ENCODE data around the gene LHFPL6. TPM values are rescaled to one million over a fixed set of nuclear protein-coding genes. Genes with fewer than 3 reads are reported as not detected.

The LHFPL6 gene
- total RNA-seq, 1 donor from 2014 or later, result 31.7 TPM

GRCh38 chr13:39317291-39317690 is 285.7 kb downstream of the LHFPL6 start:
- no peak overlapping the region for H3K4me3 Mint-ChIP-seq
- H3K27me3 Mint-ChIP-seq, result no peaks in the 10 kb centered on the region

DNA sequence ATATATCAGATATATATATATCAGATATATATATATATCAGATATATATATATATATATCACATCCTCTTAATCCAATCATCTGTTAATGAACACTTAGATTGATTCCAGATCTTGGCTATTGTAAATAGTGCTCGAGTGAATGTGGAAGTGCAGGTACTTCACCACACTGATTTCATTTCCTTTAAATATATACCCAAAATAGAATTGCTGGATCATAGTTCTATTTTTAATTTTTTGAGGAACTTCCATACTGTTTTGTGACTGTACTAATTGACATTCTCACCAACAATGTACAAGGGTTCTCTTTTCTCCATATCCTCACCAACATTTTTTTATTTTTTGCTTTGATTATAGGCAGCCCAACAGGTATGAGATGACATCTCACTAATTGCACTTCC is 287.2 kb downstream of the LHFPL6 start:
- no peak for TF ChIP-seq CTCF (conservative IDR thresholded peaks at IDR 0.05)
- no peaks in the 10 kb centered on the region for H3K36me3 Mint-ChIP-seq
- no peak for DNase-seq (ENCODE audit: extremely low spot score, unreplicated experiment)
- H3K4me3 Mint-ChIP-seq, result no peak overlapping the region
- no peak overlapping the region for H3K27ac Mint-ChIP-seq
- H3K9me3 Mint-ChIP-seq, result no peaks in the 10 kb centered on the region
- H3K27me3 Mint-ChIP-seq, result no peaks in the 10 kb centered on the region
- no peaks in the 10 kb centered on the region for H3K4me1 Mint-ChIP-seq (ENCODE audit: unreplicated experiment)

More at GRCh38 chr13:39317291-39317690, 285.7 kb downstream of the LHFPL6 start:
- no peaks in the 10 kb centered on the region for H3K36me3 Mint-ChIP-seq
- H3K27ac Mint-ChIP-seq, result no peak overlapping the region
- H3K9me3 Mint-ChIP-seq, result no peaks in the 10 kb centered on the region
- no peak for DNase-seq (ENCODE audit: extremely low spot score, unreplicated experiment)
- no peak for TF ChIP-seq CTCF (conservative IDR thresholded peaks at IDR 0.05)
- H3K4me1 Mint-ChIP-seq (ENCODE audit: unreplicated experiment), result peaks cover 6% of the 10 kb centered on the region

DNA sequence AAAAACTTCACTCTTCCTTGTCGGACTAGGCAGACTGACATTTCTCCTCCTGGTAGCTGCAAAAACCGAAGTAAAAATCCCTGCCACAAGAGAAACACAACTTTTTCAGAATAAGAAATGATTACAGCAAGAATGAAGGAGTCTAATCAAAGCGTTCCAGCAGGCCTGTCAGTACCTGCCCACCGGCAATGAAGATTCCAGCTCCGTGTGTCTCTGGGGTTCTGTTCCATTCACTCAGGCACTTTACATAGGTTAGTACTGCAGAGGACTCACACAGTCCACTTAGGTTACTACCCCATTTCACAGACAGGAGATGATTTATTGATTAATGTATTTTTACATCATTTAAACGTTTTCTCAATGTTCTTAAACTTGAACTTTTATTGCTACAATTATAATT is 289.3 kb downstream of the LHFPL6 start:
- Mint-ChIP-seq H3K27ac (no peak overlapping the region), H3K4me1 (ENCODE audit: unreplicated experiment) (no peaks in the 10 kb centered on the region), H3K9me3 (no peaks in the 10 kb centered on the region), H3K4me3 (no peak overlapping the region), H3K36me3 (no peaks in the 10 kb centered on the region), H3K27me3 (no peaks in the 10 kb centered on the region)
- DNase-seq (ENCODE audit: extremely low spot score, unreplicated experiment), result no peak
- no peak for TF ChIP-seq CTCF (conservative IDR thresholded peaks at IDR 0.05)

DNA sequence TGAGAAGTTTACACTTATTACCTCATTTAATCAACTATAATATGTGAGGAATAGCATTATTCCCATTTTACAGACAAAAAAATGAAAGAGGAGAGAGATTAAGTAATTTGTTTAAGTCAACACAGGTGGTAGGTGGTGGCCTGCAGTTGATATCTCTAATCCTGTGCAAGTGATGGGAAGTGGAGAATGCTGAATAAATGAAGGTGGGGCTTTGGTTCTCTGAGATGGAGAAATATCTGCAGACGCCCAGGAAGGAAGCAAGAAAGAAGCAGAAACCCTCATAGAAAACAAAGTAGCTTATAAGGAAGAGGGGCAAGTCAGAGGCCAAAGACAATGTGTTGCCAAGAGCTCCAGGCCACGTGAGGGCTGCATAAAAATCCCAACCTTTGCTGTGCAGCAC is 290.4 kb downstream of the LHFPL6 start:
- H3K4me3 Mint-ChIP-seq, result no peak overlapping the region
- no peak overlapping the region for H3K27ac Mint-ChIP-seq
- no peaks in the 10 kb centered on the region for H3K4me1 Mint-ChIP-seq (ENCODE audit: unreplicated experiment)
- no peak for TF ChIP-seq CTCF (conservative IDR thresholded peaks at IDR 0.05)
- H3K9me3 Mint-ChIP-seq, result no peaks in the 10 kb centered on the region
- H3K36me3 Mint-ChIP-seq, result no peaks in the 10 kb centered on the region
- no peak for DNase-seq (ENCODE audit: extremely low spot score, unreplicated experiment)
- no peaks in the 10 kb centered on the region for H3K27me3 Mint-ChIP-seq

GRCh38 chr13:39311619-39312018 is 291.4 kb downstream of the LHFPL6 start:
- no peak overlapping the region for H3K27ac Mint-ChIP-seq
- H3K4me3 Mint-ChIP-seq, result no peak overlapping the region
- no peak for DNase-seq (ENCODE audit: extremely low spot score, unreplicated experiment)
- H3K36me3 Mint-ChIP-seq, result no peaks in the 10 kb centered on the region
- H3K27me3 Mint-ChIP-seq, result no peaks in the 10 kb centered on the region
- TF ChIP-seq CTCF (conservative IDR thresholded peaks at IDR 0.05), result no peak
- no peaks in the 10 kb centered on the region for H3K9me3 Mint-ChIP-seq
- no peaks in the 10 kb centered on the region for H3K4me1 Mint-ChIP-seq (ENCODE audit: unreplicated experiment)

- Mint-ChIP-seq H3K27ac (no peak overlapping the region), H3K4me3 (no peak overlapping the region), H3K9me3 (no peaks in the 10 kb centered on the region), H3K27me3 (no peaks in the 10 kb centered on the region), H3K4me1 (ENCODE audit: unreplicated experiment) (no peaks in the 10 kb centered on the region), H3K36me3 (no peaks in the 10 kb centered on the region)
- no peak for TF ChIP-seq CTCF (conservative IDR thresholded peaks at IDR 0.05)
- no peak for DNase-seq (ENCODE audit: extremely low spot score, unreplicated experiment)
Observed at GRCh38 chr13:39310961-39311360, 292.0 kb downstream of the LHFPL6 start.

All from type B pancreatic cell (in vitro differentiated cells).